ENCODE data around the gene OSBP2.

Gene OSBP2

DNA sequence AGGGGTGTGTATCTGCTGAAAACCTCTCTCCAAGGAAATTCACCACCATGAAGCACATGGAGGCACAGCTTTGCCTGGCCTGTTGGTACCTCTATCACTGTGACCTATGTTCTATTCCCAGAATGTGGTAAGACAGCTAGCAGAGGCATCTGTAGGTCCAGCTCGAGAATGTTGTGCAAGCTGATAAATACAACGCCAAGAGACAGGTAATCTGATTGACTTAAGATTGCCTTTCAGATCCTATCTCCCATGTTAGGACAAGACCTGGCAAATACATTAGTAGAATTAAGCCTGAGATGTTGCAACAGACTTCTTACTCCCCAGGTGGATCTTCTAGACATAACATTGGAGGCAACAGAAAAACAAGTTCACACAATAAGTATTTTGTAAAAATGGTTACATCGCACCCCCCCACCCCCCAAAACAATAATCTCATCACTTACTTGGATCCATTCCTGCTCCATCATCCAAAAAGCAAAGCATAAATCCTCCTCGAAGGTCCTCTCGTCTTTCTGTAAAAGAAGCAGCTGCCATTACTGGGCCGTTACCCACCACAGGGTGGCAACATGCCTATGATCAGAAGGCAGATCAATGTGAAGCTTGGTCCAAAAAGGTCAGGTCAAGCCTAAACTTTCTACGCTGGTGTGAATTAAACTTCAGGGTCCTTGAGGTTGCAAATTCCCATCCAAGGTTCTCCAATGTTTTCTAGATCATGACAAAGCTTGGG lies 255.4 kb downstream of the OSBP2 start:
- no peak overlapping the region for H3K4me3 ChIP-seq (ENCODE audit: low read depth, low read length)
- peak; percentile 12 for TF ChIP-seq CTCF (IDR thresholded peaks at IDR 0.05; ENCODE audit: low read depth, low read length, missing control alignments)
- DNase-seq (ENCODE audit: low read depth): no peak
- in situ Hi-C loops (cut with HindIII; ENCODE audit: low sequenced_read_pairs): no loop called here

GRCh38 chr22:30953206-30953605 lies 258.5 kb downstream of the OSBP2 start:
- DNase-seq (ENCODE audit: low read depth): no peak
- in situ Hi-C loops (cut with HindIII; ENCODE audit: low sequenced_read_pairs): no loop called here
- H3K4me3 ChIP-seq (ENCODE audit: low read depth, low read length): no peak overlapping the region
- no peak for TF ChIP-seq CTCF (IDR thresholded peaks at IDR 0.05; ENCODE audit: low read depth, low read length, missing control alignments)

- in situ Hi-C loops (cut with HindIII; ENCODE audit: low sequenced_read_pairs): no loop called here
- no peak for DNase-seq (ENCODE audit: low read depth)
- TF ChIP-seq CTCF (IDR thresholded peaks at IDR 0.05; ENCODE audit: low read depth, low read length, missing control alignments): no peak
- H3K4me3 ChIP-seq (ENCODE audit: low read depth, low read length): no peak overlapping the region
These were observed 260.5 kb downstream of the OSBP2 start for GRCh38 chr22:30955153-30955552.

All from astrocyte of the cerebellum (primary cell).